KMS-11 (cell line): Measurements from ENCODE around the gene VAV1.

ENCODE experiments used
- H2AFZ ChIP-seq: fragments of 200-600 bp; sonication (generic); 2 replicates; pipeline ENCODE4 v1.6.1; 2016; ENCODE audit warnings: antibody characterized with exemption, mixed run types, low read depth
- H3K27ac ChIP-seq: fragments of 200-600 bp; sonication (generic); 2 replicates; pipeline ENCODE4 v1.6.1; 2016; ENCODE audit warnings: mild to moderate bottlenecking, mixed run types
- H3K27me3 ChIP-seq: fragments of 200-600 bp; sonication (generic); 2 replicates; pipeline ENCODE4 v1.6.1; 2017; ENCODE audit warnings: mild to moderate bottlenecking, low read depth, mixed run types, moderate library complexity; ENCODE audit not compliant: insufficient read depth
- H3K36me3 ChIP-seq: fragments of 200-600 bp; sonication (generic); 2 replicates; pipeline ENCODE4 v1.6.1; 2017; ENCODE audit warnings: mild to moderate bottlenecking, mixed run types; ENCODE audit not compliant: insufficient read depth
- H3K4me1 ChIP-seq: fragments of 200-600 bp; sonication (generic); 2 replicates; pipeline ENCODE4 v1.6.1; 2016; ENCODE audit warnings: mild to moderate bottlenecking, low read depth, mixed run types; ENCODE audit not compliant: poor library complexity, severe bottlenecking
- H3K4me2 ChIP-seq: fragments of 200-600 bp; sonication (generic); 2 replicates; pipeline ENCODE4 v1.7.0; 2016; ENCODE audit warnings: mild to moderate bottlenecking, mixed run types
- H3K4me3 ChIP-seq: fragments of 200-600 bp; sonication (generic); IDR thresholded peaks from 2 replicates; pipeline ENCODE4 v1.6.1; 2017; ENCODE audit warnings: low read depth, low read length, mixed read lengths; ENCODE audit not compliant: insufficient read depth
- H3K79me2 ChIP-seq: fragments of 200-600 bp; sonication (generic); 2 replicates; pipeline ENCODE4 v1.6.1; 2016; ENCODE audit warnings: low read depth, mixed run types; ENCODE audit not compliant: insufficient read depth
- H3K9ac ChIP-seq: fragments of 200-600 bp; sonication (generic); 2 replicates; pipeline ENCODE4 v1.6.1; 2016; ENCODE audit warnings: mild to moderate bottlenecking, mixed run types
- H4K20me1 ChIP-seq: fragments of 200-600 bp; sonication (generic); 2 replicates; pipeline ENCODE4 v1.6.1; 2016; ENCODE audit warnings: mild to moderate bottlenecking, mixed run types; ENCODE audit not compliant: insufficient read depth
- TF ChIP-seq, protein P1 (sequence below): fragments of 200-600 bp; sonication (generic); conservative IDR thresholded peaks from 2 replicates; pipeline ENCODE4 v1.6.1; 2017; ENCODE audit warnings: low read depth, mild to moderate bottlenecking, antibody characterized with exemption, low read length, moderate library complexity, mixed read lengths

The VAV1 gene

DNA sequence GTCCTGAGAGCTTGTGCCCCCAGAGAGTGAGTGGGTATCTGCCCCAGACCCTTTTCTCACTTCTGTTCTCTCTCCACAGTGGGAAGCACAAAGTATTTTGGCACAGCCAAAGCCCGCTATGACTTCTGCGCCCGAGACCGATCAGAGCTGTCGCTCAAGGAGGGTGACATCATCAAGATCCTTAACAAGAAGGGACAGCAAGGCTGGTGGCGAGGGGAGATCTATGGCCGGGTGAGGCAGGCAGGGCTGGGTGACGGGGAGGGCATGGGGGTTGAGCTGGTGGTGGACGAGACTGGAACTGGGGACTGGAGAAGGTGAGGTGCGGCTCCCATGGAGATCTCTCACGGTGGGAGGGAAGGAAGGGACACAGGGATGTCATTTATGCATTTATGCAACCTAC is 81.4 kb downstream of the VAV1 start:
- Histone ChIP-seq H3K9ac (no peak overlapping the region), H3K4me3 (no peak overlapping the region), H3K27me3 (no peaks in the 10 kb centered on the region), H3K4me1 (peaks cover 26% of the 10 kb centered on the region), H3K36me3 (no peaks in the 10 kb centered on the region), H2AFZ (no peak overlapping the region), H3K4me2 (no peak overlapping the region), H3K27ac (no peak overlapping the region), H4K20me1 (no peaks in the 10 kb centered on the region), H3K79me2 (no peaks in the 10 kb centered on the region)
- TF ChIP-seq, protein P1, sequence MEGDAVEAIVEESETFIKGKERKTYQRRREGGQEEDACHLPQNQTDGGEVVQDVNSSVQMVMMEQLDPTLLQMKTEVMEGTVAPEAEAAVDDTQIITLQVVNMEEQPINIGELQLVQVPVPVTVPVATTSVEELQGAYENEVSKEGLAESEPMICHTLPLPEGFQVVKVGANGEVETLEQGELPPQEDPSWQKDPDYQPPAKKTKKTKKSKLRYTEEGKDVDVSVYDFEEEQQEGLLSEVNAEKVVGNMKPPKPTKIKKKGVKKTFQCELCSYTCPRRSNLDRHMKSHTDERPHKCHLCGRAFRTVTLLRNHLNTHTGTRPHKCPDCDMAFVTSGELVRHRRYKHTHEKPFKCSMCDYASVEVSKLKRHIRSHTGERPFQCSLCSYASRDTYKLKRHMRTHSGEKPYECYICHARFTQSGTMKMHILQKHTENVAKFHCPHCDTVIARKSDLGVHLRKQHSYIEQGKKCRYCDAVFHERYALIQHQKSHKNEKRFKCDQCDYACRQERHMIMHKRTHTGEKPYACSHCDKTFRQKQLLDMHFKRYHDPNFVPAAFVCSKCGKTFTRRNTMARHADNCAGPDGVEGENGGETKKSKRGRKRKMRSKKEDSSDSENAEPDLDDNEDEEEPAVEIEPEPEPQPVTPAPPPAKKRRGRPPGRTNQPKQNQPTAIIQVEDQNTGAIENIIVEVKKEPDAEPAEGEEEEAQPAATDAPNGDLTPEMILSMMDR, result no peak

- no peak overlapping the region for H3K9ac ChIP-seq
- H3K27ac ChIP-seq, result no peak overlapping the region
- no peak overlapping the region for H2AFZ ChIP-seq
- peaks cover 17% of the 10 kb centered on the region for H3K4me1 ChIP-seq
- TF ChIP-seq, protein P1, result no peak
- no peaks in the 10 kb centered on the region for H3K27me3 ChIP-seq
- no peaks in the 10 kb centered on the region for H3K36me3 ChIP-seq
- H4K20me1 ChIP-seq, result no peaks in the 10 kb centered on the region
- H3K4me2 ChIP-seq, result no peak overlapping the region
- no peak overlapping the region for H3K4me3 ChIP-seq
- no peaks in the 10 kb centered on the region for H3K79me2 ChIP-seq
These were observed 82.2 kb downstream of the VAV1 start for GRCh38 chr19:6854758-6855157.

GRCh38 chr19:6856749-6857372 is 84.4 kb downstream of the VAV1 start:
- Histone ChIP-seq H3K27ac (no peak overlapping the region), H3K4me2 (no peak overlapping the region), H4K20me1 (no peaks in the 10 kb centered on the region), H3K4me1 (no peaks in the 10 kb centered on the region), H3K9ac (no peak overlapping the region), H3K36me3 (no peaks in the 10 kb centered on the region), H3K27me3 (no peaks in the 10 kb centered on the region), H3K79me2 (no peaks in the 10 kb centered on the region), H3K4me3 (no peak overlapping the region), H2AFZ (no peak overlapping the region)
- TF ChIP-seq, protein P1, result no peak

GRCh38 chr19:6861683-6862286 is 89.3 kb downstream of the VAV1 start:
- Histone ChIP-seq H3K4me2 (no peak overlapping the region), H3K27ac (no peak overlapping the region), H3K36me3 (no peaks in the 10 kb centered on the region), H3K4me3 (no peak overlapping the region), H3K4me1 (peaks cover 10% of the 10 kb centered on the region), H3K27me3 (no peaks in the 10 kb centered on the region; the same call in 1 of the 2 replicates), H2AFZ (no peak overlapping the region), H4K20me1 (no peaks in the 10 kb centered on the region), H3K79me2 (no peaks in the 10 kb centered on the region), H3K9ac (no peak overlapping the region)
- TF ChIP-seq, protein P1, result no peak
